Ureter (tissue), 1 donor: ENCODE measurements around the gene NUP210L. TPM values are rescaled to one million over a fixed set of nuclear protein-coding genes. Genes with fewer than 3 reads are reported as not detected.

Source experiments
- DNase-seq: peaks from one replicate; pipeline ENCODE4 v3.0.0-alpha.2; 2020; ENCODE audit warnings: low spot score
- total RNA-seq: library from RNA; stranded (reverse); gene quantifications from one replicate; pipeline ENCODE4 v1.2.4, GENCODE V29; 2023
- donor health status: DM: yes; HTN: yes; CAD: no.

The NUP210L gene
- total RNA-seq, 1 donor from 2014 or later, result 0.39 TPM

DNA sequence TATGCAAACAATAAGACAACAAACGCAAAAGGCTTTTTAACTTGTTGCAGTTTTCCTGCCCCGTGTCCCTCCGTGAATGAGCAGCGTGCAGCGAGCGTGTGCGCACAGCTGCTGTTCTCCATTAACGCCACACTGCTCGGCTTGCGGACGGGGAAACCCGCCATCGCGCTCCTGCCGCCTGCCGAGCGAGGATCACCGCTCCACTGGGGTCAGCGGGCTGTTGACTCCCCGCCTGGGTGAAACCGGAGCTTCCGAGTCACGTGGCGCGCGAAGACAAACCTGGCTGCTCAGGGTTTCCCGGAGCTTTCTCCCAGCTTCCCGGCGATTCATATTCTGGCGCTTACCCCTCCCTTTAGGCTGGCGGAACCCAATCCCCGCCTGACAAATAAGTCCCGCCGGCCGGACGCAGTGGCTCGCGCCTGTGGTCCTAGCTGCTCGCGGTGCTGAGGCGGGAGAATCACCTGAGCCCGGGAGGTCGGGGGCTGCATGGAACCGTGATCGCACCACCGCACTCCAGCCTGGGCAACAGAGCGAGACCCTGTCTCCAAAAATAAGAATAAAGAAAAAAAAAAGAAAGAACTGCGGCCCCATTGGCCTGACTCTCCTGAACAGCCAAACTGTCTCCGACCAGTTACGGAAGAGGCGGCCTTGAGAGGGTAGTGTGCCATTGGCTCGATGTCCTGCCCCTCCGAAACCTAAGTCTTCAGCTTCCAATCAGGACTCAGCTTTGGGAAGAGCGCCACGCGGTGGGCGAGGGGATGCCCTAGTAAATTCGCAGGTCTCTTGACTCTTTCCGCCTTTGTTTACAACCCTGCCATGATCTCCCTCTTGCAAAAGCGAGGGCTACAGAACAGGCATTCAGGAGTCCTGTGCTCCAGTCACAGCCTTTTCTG is 187.5 kb downstream of the NUP210L start, which contains the start of gene CREB3L4:
CREB3L4 (plus strand) TSS at position 796 of the 893 bp plus-strand sequence. CDS start 624 bp downstream, outside the sequence.
- DNase-seq, result peak; percentile 91

DNA sequence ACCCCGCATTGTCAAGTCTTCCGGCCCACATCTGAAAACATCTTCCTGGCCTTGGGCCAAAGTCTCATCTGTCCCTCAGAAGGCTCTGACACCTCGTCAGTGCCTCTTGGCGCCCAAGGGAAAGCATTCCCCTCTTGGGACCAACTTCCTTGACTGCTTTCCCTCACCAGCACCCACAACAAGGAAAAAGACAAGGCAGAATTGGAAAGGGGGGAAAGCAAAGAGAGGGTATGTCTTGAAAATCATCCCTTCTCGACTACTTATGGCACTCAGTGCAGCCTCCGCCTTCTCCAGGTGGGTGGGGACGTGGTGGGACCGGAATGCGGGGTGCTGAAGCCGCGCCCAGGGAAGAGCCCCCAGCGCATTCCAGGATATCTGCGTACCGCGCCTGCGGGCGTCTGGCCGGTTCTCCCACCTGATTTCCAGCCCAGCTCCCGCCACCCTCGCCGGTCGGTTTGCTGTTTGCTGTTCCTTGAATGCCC is 191.0 kb downstream of the NUP210L start:
- DNase-seq, result no peak

DNA sequence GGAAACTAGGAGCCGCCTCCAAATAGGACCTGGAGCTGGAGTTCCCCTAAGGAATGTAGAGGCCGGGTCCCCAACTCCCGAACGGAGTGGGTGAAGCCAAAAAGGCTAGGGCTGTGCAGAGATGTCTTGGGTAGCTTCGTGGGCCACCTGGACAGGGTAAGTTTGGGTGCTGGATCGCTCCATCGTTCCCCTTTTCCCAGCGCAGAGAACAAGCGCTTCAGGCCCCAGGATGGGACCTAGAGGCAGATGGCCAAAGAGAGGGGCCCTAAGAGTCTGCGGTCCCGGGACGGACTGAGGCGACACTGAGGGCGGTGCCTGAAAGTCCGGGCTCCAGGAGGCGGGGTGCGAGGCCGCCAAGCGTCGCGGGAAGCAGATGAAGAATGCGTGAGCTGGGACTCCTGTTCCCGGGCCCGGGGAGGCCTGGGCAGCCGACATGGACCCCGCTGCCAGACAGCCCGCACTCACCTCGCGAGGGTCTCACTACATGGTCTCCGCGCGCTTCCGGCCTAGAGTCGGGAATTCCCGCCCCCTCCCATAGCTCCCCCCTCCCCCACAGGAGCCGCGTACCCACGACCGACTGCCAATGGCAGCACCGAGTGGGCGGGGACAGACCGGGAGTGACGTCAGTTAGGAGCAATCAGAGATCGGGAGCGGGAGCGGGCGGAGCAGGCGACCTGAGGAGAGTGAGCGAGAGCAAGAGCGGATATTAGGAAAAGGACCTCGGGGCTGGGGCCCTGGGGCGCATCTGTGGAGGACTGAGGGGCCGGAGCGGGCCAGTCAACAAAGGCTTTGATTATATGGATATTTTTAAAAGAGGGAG is 191.6 kb downstream of the NUP210L start, which contains the start of gene SLC39A1:
SLC39A1 (minus strand) TSS at position 508 of the 820 bp plus-strand sequence. CDS start 822 bp downstream, outside the sequence.
- peak; percentile 100 for DNase-seq

DNA sequence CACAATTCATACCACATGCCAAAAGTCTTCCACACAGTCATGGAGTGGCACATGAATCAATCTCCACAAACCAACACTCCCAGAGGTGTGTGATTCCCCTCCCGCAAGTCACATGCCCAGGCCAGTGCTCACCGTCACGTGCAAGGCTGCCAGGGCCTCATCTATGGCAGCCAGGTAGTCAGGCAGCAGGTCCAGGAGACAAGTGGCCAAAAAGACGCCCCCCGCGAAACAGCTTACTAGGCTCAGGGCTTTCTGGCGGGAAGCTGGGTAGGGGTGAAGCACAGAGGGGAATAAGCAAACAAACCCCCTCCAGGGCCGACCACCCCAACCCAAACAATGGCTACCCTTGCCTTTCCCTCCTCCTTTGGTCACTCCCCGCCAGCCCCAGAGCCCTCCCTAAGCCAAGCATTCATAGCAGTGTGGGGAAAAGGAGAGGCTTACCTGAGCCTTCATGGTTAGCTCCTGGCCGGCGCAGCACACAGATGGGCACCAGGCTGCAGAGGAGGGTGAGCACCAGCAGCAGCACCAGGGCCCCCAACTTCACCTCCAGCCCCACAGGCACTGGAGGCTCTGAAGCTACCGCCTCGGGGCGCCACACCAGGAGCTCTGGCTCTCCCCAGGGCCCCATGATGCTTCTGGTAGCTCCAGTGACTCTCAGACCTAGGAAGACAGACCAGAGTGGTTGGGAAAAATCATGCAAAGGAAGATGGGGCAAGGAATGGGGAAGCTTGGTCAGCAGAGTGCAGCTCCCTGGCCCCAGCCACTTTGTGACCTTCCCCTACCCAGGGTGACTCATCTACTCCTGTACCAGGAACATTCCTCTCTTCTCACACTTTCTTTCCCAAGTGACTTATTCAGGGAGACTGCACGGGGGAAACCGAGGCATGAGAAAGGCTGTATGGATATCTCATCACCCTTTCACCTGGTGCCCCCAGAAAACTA is 192.5 kb downstream of the NUP210L start:
- DNase-seq, result no peak

DNA sequence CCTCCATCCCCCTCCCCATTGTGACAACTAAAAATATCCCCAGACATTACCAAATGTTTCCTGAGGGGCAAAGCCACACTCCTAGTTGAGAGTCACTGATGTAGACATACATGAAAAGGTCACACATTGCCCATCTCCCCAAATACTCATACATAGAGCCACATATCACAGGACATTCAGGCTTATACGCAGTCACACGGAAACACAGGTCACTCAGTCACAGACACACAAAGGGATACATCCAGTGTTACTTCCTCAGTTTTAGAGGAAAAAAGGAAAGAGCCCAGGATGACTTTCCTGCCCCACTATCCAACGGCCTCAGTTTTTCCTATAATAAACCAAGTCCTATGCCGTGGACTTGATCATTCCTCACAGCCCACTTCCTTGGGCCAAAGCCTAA is 193.5 kb downstream of the NUP210L start:
- DNase-seq, result no peak

DNA sequence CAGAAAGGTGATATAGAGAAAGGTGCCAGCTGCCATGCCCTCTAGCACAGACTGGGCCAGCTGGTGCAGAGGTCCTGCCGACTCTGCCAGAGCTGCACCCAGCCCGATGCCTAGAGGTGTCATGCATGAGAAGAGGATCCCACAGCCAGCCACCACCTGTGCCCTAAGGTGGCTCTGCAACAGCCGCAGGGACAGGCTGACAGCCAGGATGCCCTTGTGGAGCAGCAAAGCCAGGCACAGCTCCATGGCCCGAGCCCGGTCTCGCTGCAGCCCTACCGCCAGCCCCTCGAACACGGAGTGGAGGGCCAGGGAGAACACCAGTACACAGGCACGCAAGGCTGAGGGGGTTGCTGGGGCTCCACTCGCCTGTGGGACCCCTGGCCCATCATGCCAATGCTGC is 194.7 kb downstream of the NUP210L start:
- DNase-seq, result no peak

DNA sequence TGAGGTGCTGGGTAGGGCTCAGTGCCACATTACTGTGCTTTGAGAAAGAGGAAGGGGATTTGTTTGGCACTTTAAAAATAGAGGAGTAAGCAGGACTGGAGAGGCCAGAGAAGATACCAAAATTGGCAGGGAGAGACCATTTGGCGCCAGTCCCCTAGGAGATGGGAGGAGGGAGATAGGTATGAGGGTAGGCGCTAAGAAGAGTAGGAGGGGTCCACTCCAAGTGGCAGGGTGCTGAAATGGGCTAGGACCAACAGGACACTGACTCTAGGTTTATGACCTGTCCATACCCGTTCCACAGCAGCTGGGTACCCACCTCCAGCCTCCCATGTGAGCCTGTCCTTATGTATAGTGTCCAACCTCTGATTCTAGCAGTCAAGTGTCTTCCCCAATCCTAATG is 195.4 kb downstream of the NUP210L start:
- no peak for DNase-seq

DNA sequence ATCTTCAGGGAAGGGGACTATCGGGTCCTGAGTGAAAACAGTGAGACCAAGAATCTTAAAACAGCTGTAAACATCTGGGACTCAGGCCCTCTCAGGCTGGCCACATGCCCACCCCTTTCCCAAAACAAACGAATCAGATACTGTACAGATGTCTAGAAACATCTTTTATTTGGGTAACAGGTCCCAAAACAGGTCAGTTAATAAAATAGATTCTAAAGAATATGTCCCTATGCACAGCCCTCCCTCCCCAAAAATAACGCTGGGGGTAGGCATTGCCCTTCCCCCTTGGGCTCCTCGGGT is 196.0 kb downstream of the NUP210L start:
- no peak for DNase-seq

DNA sequence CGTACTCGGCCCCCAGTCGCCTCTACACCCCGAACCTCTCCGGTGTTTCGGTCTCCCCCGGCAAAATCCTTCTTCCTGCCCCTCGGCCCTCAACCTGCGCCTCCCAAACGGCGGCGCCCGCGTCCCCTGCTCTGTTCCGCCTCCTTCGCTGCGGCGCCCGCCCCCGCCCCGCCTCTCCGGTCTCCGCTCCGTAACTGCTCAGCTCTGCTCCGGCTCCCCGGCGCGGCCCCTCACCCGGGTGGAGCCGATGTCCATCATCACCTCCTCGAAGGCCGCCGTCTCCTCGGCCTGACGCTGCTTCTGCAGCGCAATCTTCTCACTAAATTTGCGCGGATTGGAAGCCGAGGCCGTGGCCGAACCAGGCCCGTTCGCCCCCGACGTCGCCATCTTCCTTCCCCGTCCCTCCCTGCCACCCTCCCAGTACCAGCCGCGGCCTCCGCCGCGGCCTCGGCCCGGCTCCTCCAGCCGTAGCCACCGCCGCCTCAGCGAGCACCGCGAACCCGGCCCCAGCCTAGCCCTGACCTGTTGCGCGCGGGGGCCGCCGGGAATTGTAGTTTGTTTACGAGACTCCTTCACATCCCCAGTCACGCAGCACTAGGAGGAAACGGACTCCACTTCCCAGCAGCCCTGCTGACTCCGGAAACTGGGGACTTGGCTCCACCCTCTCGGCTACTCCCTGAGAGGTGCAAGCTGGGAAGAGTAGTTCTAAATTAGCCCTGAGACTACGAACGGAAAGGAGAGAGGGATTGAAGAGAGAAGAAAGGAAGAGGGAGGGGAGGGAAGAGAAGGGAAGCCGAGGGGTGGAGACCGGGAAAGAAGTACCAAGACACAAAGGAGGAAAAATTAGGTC is 196.5 kb downstream of the NUP210L start, which contains the start of gene CRTC2:
CRTC2 (minus strand) TSS at position 502 of the 850 bp plus-strand sequence; CDS start at position 387, 115 bp downstream.
- DNase-seq, result peak; percentile 98

DNA sequence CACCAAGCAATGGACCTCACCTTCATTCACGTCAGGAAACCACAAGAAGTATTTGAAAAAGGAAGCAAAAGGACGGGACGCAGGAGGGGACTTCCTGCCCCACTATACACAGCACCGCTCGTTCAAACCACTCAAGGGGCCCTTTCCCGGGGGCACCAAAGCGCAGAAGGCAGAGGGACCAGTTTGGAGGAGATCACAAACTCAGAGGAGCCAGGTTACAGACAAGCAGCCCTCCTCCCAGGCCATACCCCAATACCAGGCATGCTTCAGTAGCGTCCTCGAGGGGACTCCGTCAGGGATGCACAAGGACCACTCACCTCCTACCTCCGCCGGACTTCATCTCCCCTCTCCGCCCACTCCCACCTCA is 197.1 kb downstream of the NUP210L start:
- DNase-seq, result peak; percentile 46

DNA sequence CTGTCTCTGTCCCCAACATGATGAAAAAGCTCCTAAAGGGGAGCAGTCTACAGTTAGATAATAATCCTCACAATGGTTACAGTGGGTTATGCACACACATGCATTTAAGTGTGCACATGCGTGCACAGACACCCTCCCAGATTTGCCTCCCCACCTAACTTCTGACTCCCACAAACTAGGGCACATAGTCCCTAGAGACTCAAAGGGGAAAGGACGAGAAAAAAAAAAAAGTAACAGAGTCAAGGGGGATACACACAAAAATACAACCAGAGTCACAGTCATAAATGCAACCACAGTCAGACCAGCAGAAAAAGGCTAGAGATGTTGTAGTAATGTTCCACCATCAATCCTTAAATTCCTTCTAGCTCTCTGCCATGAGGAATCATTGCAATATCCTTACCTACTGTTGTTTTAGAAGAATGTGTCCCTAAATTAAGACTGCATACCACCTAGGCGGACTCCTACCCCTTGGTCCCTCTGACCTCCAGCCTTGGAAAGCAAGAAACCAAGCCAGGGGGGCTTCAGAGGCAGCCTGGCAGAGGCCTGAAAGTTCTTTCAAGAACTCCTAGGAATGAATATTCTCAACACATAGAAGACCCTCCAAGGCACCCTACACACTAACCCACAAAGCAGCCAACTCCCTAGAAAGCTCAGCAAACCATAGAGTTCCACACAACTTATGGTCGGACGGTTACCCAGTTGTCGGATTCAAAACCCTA is 197.7 kb downstream of the NUP210L start:
- DNase-seq, result no peak

DNA sequence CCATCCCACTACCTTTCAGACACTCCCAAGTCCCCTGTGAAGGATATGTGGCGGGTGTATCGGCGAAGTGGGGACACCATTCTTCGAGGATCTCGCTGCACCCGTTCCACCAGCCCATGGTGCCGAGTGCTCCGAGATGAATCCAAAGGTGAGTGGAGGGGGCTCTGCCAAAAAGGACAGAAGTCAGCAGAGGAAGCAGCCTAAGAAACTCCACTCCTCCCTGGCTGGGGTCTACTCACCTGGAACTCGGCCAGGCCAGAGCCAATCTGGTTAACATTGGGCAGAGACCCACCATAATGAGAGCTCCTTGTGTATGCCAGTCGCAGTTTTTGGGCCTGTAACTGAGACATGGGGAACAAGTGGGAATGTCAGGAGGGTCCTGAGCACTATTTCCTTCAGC is 200.0 kb downstream of the NUP210L start:
- DNase-seq, result no peak

DNA sequence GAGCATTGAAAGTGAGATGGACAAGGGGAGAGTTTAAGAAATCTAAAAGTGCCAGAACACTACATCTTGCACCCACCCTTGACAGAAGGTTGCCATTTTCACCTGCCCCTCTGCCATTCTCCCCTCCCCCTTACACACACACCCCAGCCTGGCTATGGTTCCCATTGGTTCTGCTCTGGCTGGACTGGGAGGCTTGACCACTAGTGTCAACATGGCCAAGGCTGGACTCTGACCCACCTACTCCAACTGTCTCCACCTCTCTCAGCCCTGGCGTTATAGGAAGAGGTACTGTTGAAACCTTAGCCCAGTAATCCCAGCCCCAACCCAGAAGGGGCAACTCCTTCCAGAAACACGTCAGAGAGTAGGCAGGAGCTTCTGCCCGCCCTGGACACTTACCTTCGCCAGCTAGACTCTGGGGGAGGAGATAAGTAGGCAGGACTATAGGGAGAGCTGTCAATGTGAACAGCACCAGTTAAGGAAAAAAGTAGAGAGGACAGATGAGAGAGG is 201.0 kb downstream of the NUP210L start:
- DNase-seq, result no peak

DNA sequence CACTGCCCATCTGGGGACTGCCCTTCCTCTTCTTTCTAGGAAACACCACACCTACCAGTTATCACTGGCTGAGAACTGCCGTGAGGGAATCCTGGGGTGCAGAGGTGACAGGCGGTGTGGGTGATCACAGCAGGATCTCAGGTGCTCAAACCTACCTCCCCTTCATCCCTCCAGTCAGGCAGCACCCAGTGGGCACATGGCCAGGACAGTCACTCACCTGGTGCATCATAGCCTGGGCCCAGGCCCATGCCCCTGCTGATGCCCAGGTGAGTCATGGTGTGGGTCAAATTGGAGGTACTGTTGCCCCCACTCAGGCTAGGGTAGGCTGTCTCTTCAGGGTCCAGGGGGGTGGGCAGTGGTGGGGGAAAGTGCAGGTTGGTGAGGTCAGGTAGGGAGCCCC is 203.1 kb downstream of the NUP210L start:
- no peak for DNase-seq

DNA sequence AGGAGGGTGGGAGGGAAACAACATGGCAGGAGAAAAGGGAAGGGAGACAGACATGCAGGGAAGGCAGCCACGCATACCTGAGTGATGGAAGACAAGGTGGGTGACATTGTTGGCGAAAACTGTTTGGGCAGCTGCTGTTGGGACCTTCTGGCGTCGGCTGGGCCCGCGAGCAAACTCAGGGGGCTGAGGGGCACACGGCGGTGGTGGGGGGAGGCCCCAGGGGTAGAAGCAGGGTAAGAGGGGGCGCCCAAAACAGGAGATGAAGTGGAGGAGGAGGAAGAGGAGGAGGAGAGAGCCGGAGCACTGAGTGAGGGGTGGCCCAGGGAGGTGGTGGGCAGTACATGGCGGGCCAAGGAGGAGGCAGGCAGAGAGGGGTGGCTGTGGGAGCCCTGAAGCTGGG is 203.7 kb downstream of the NUP210L start:
- DNase-seq, result no peak

DNA sequence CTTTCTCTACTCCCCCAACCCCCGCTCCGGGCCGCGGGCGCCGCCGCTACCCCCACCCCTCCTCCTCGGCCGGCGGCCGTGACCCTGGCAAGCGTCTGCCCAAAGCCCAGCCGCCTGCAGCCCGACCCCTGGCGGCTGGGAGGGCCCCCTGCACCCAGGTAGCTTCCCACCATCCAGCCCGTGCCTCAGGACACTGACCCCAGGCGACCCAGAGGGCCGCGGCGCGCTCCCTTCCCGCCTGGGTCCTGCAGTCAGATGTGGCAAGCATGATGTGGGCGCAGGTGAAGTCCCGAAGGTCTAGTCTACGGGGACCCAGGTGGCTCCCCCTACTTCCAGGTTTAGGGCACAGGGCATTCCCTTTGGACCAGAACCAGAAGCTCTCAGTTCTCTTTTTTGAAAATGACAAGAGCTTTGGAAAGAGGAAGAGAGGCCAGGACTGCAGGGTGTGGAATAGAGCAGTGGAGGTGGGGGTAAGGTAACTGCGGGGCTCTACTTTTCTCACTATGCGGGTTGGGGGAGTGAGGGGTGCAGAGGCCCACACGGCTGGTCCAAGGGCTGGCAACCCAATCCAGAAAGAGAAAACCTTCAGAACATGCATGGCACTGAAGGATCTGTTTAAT is 208.1 kb downstream of the NUP210L start, which contains the start of gene DENND4B:
DENND4B (minus strand) TSS at position 97 of the 620 bp plus-strand sequence. CDS start 2,344 bp downstream, outside the sequence.
- peak; percentile 85 for DNase-seq

DNA sequence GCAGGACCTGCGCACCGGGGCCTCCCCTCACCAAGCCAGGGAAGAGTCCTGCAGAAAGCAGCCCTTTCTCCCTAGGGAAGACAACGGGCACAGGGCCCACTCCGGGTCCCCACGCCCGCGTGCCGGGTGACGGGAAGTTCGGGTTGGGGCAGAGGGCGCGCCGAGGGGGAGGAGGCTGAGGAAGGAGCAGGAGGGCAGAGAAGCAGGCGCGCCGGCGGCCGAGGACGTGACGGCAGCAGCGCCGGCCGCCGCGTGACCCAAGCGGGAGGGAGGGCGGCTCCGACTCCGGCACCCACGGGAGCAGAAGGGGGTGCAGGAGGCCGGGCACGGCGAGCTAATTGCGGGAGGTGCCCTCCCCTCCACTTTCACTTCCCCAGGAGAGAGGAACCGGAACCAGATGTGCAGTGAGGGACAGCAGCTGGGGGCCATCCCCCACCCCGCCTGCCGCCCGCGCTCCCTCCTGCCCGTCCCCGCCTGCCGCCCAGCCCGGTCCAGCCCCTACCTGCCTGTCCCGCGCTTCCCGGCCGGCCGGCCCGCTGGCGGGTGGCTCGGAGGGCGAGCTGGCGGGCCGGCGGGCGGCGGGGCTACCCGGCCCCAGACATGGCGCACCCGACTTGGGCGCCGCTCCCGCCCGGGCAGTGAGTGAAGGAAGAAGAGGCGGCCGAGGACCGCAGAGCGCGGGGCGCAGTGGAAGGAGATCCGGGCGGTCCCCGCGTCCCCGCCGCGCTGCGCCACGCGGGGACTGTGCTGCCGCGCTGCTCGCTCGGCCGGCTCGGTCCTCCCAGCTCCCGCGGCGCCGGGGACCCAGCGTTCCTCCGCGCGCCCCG is 208.9 kb downstream of the NUP210L start:
- DNase-seq, result peak; percentile 85
